Naive thymus-derived CD4-positive, alpha-beta T cell (primary cell): Measurements from ENCODE around the gene PTPRG. TPM values are rescaled to one million over a fixed set of nuclear protein-coding genes. Genes with fewer than 3 reads are reported as not detected.

Experiments
- ATAC-seq: fragments of 150-1000 bp; cut with Tn5 transposase; 2 replicates; pipeline ENCODE4 v1.10.0; 2021; ENCODE audit warnings: mild to moderate bottlenecking, moderate library complexity
- CTCF ChIA-PET: fragments of 350-600 bp; sonication (Branson Sonifier 250); formaldehyde crosslinking; loops from one replicate; lab custom pipeline; 2021; ENCODE audit warnings: antibody characterized with exemption; lab: Charles Lee
- POLR2A ChIA-PET: fragments of 350-600 bp; sonication (Branson Sonifier 250); formaldehyde crosslinking; loops from one replicate; lab custom pipeline; 2021; ENCODE audit warnings: antibody characterized with exemption, inconsistent platforms; lab: Charles Lee
- DNase-seq, 9 donors: peaks; one replicate each; pipeline versions ENCODE4 v3.0.0 to v3.0.0-alpha.2; 2020 to 2022; ENCODE audit warnings: mixed read lengths in 1 of 9
- H3K27ac ChIP-seq: one replicate; pipeline ENCODE4 v1.7.0; 2013; ENCODE audit warnings: mild to moderate bottlenecking, low read depth, low read length, moderate library complexity
- H3K27me3 ChIP-seq, 2 donors: one replicate each; pipeline ENCODE4 v1.7.0; 2013; ENCODE audit warnings: low read length in 2 of 2, mild to moderate bottlenecking in 2 of 2, moderate library complexity in 2 of 2; ENCODE audit not compliant: control insufficient read depth in 2 of 2, insufficient read depth in 2 of 2
- H3K36me3 ChIP-seq, 3 experiments: 1 replicate in 2 of 3; 2 replicates in 1 of 3; pipeline ENCODE4 v1.7.0; 2013; ENCODE audit warnings: low read length in 3 of 3, mild to moderate bottlenecking in 3 of 3, moderate library complexity in 1 of 3; ENCODE audit not compliant: insufficient read depth in 3 of 3, control insufficient read depth in 2 of 3
- H3K4me1 ChIP-seq, 2 donors: one replicate each; pipeline ENCODE4 v1.7.0; 2013; ENCODE audit warnings: low read length in 2 of 2, mild to moderate bottlenecking in 2 of 2, moderate library complexity in 1 of 2; ENCODE audit not compliant: control insufficient read depth in 2 of 2, insufficient read depth in 2 of 2
- H3K4me3 ChIP-seq: 2 replicates; pipeline ENCODE4 v1.7.0; 2013; ENCODE audit warnings: mild to moderate bottlenecking, low read length
- H3K9me3 ChIP-seq, 3 experiments: 1 replicate in 2 of 3; 2 replicates in 1 of 3; pipeline ENCODE4 v1.7.0; 2013; ENCODE audit warnings: low read length in 3 of 3; ENCODE audit not compliant: control insufficient read depth in 2 of 3
- H3K27ac Mint-ChIP-seq, 9 donors: one replicate each; pipeline ENCODE4 v1.8.0; 2020 to 2022; ENCODE audit warnings: mixed read lengths in 9 of 9, mild to moderate bottlenecking in 8 of 9, moderate library complexity in 5 of 9, inconsistent platforms in 2 of 9
- H3K27me3 Mint-ChIP-seq, 5 donors: one replicate each; pipeline ENCODE4 v1.8.0; 2021 to 2022; ENCODE audit warnings: mixed read lengths in 5 of 5, mild to moderate bottlenecking in 1 of 5
- H3K36me3 Mint-ChIP-seq, 5 donors: one replicate each; pipeline ENCODE4 v1.8.0; 2020 to 2022; ENCODE audit warnings: mixed read lengths in 5 of 5, mild to moderate bottlenecking in 3 of 5, inconsistent platforms in 1 of 5
- H3K4me1 Mint-ChIP-seq, 7 donors: one replicate each; pipeline ENCODE4 v1.8.0; 2020 to 2022; ENCODE audit warnings: mixed read lengths in 7 of 7, mild to moderate bottlenecking in 3 of 7, inconsistent platforms in 1 of 7
- H3K4me3 Mint-ChIP-seq, 10 donors: one replicate each; pipeline ENCODE4 v1.8.0; 2020 to 2022; ENCODE audit warnings: mild to moderate bottlenecking in 10 of 10, mixed read lengths in 10 of 10, moderate library complexity in 6 of 10, inconsistent platforms in 2 of 10
- H3K9me3 Mint-ChIP-seq, 11 donors: one replicate each; pipeline ENCODE4 v1.8.0; 2020 to 2022; ENCODE audit warnings: mixed read lengths in 11 of 11, mild to moderate bottlenecking in 4 of 11, inconsistent platforms in 1 of 11, moderate library complexity in 1 of 11
- intact Hi-C, 2 donors: fragments of 100-400 bp; cut with micrococcal nuclease; formaldehyde crosslinking; loops; one replicate each; pipeline ENCODE4 v1.15.1; 2023
- polyA plus RNA-seq, 2 donors: library from polyadenylated mRNA; unstranded; fragments of 300-500 nt; fragmentation: Illumina TruSeq; gene quantifications; one replicate each; pipeline ENCODE4 v1.2.3, GENCODE V29; 2021
- total RNA-seq, 6 experiments: library from RNA in 5 of 6; stranded (reverse) in 5 of 6; gene quantifications; 1 replicate in 5 of 6; 2 replicates in 1 of 6; pipeline ENCODE4 v1.2.3 and lab custom pipeline; 2021 to 2026

The PTPRG gene
- total and polyA plus RNA-seq, 7 experiments from 2014 or later: 0.17 to 1.7 TPM; not detected in 5

DNA sequence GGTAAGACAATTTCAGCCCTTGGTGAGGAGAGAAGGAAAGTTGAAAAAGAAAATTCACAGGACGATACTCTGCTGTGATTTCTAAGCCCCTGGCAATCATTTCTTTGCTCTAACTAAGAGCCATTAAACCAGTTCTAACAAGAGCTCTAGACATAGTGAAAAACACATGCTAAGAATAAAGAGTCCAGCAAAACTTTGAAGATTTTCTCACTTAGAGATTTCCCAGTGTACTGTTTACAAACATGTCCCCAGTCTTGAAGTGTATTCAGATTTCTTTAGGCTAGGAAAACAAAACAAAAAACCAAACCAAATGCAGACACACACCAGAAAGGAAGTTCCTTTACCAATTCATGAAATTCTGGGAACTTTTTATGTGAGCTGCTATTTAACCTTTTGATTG is 325.8 kb downstream of the PTPRG start:
- Mint-ChIP-seq H3K27me3 (peaks cover 5 to 17% (median 8%) of the 10 kb centered on the region in 5 donors), H3K4me1 (no peaks in the 10 kb centered on the region), H3K27ac (no peak overlapping the region), H3K9me3 (peaks cover 0 to 2% (median 0%) of the 10 kb centered on the region in 11 donors), H3K4me3 (no peak overlapping the region), H3K36me3 (no peaks in the 10 kb centered on the region)
- Histone ChIP-seq H3K9me3 (no peaks in the 10 kb centered on the region), H3K27me3 (no peaks in the 10 kb centered on the region), H3K36me3 (no peaks in the 10 kb centered on the region), H3K27ac (no peak overlapping the region), H3K4me3 (no peak overlapping the region), H3K4me1 (no peaks in the 10 kb centered on the region)
- CTCF ChIA-PET: no interaction called here
- POLR2A ChIA-PET: no interaction called here
- intact Hi-C loops: no loop called here
- ATAC-seq: no peak
- no peak for DNase-seq

DNA sequence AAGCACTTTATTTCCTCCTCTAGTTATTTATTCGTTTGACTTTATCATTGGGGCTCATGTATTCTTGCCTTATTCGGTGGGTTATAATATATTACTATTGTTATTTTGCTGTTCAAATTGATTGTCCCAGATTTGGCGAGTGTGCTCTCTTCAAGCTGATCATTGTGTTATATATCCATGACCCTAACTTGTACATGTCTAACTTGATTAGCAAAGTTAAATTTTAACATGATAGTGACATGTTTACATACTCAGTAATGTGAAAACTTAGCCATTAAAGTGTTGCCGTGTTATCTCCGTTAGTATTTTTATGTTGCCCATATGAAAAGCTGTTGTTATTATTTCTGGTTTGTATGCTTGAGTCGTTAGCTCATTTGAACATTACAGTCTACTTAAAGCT is 327.9 kb downstream of the PTPRG start:
- Mint-ChIP-seq H3K4me1 (peaks cover 0 to 1% (median 0%) of the 10 kb centered on the region in 7 donors), H3K9me3 (peaks cover 0 to 1% (median 0%) of the 10 kb centered on the region in 11 donors), H3K27ac (no peak overlapping the region), H3K36me3 (no peaks in the 10 kb centered on the region), H3K27me3 (peaks cover 5 to 17% (median 12%) of the 10 kb centered on the region in 5 donors), H3K4me3 (no peak overlapping the region)
- Histone ChIP-seq H3K9me3 (no peaks in the 10 kb centered on the region), H3K4me1 (no peaks in the 10 kb centered on the region), H3K27me3 (no peaks in the 10 kb centered on the region), H3K36me3 (no peaks in the 10 kb centered on the region), H3K27ac (no peak overlapping the region), H3K4me3 (no peak overlapping the region)
- POLR2A ChIA-PET: interaction anchor here (0.7 kb wide), 1 partner anchor 12 kb away, joined by 3 read pairs; no protein-coding TSS in a partner anchor
- intact Hi-C loops: no loop called here
- ATAC-seq (no peak), DNase-seq (no peak)
- CTCF ChIA-PET: no interaction called here

DNA sequence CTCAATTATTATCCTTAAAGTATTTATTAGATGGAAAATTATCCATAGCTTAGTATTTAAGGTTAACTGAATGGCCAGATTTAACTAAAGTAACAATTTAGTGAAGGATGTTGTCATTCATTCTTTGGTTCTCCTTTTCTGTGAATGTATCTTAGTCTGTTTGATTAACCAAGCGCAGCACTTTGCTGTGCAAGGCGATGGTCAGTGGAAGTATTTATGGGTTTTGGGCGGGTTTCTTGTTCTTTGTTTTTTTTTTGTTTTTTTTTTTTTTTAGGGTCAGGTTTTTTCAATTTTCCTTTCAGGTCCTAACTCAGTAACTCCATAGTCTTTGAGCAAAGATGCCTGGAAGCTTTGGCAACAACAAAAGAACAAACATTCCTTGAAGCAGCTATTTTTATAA is 328.8 kb downstream of the PTPRG start:
- no peak overlapping the region for H3K27ac Mint-ChIP-seq
- peaks cover 0 to 1% (median 0%) of the 10 kb centered on the region in 11 donors for H3K9me3 Mint-ChIP-seq
- Histone ChIP-seq H3K9me3 (no peaks in the 10 kb centered on the region), H3K4me3 (no peak overlapping the region), H3K27me3 (no peaks in the 10 kb centered on the region), H3K36me3 (no peaks in the 10 kb centered on the region), H3K4me1 (peaks cover 0 to 7% of the 10 kb centered on the region in 2 donors), H3K27ac (no peak overlapping the region)
- DNase-seq: no peak
- H3K36me3 Mint-ChIP-seq: no peaks in the 10 kb centered on the region
- ChIA-PET POLR2A (no interaction called here), CTCF (no interaction called here)
- peaks cover 5 to 17% (median 10%) of the 10 kb centered on the region in 5 donors for H3K27me3 Mint-ChIP-seq
- no peak for ATAC-seq
- peaks cover 0 to 10% (median 8%) of the 10 kb centered on the region in 7 donors for H3K4me1 Mint-ChIP-seq
- intact Hi-C loops: no loop called here
- H3K4me3 Mint-ChIP-seq: no peak overlapping the region

GRCh38 chr3:61890586-61890985 is 329.2 kb downstream of the PTPRG start:
- H3K4me3 ChIP-seq: no peak overlapping the region
- no peak overlapping the region for H3K27ac Mint-ChIP-seq
- ChIA-PET CTCF (no interaction called here), POLR2A (no interaction called here)
- H3K4me3 Mint-ChIP-seq: no peak overlapping the region
- peaks cover 0 to 7% of the 10 kb centered on the region in 2 donors for H3K4me1 ChIP-seq
- peaks cover 0 to 13% (median 12%) of the 10 kb centered on the region in 7 donors for H3K4me1 Mint-ChIP-seq
- no peaks in the 10 kb centered on the region for H3K9me3 ChIP-seq
- no peaks in the 10 kb centered on the region for H3K36me3 Mint-ChIP-seq
- no peak overlapping the region for H3K27ac ChIP-seq
- peaks cover 0 to 1% (median 0%) of the 10 kb centered on the region in 11 donors for H3K9me3 Mint-ChIP-seq
- intact Hi-C loops: no loop called here
- DNase-seq (no peak), ATAC-seq (no peak)
- H3K36me3 ChIP-seq: no peaks in the 10 kb centered on the region
- peaks cover 5 to 17% (median 10%) of the 10 kb centered on the region in 5 donors for H3K27me3 Mint-ChIP-seq
- no peaks in the 10 kb centered on the region for H3K27me3 ChIP-seq

GRCh38 chr3:61892891-61893290 is 331.5 kb downstream of the PTPRG start:
- H3K36me3 Mint-ChIP-seq: no peaks in the 10 kb centered on the region
- ChIA-PET CTCF (no interaction called here), POLR2A (no interaction called here)
- DNase-seq (no peak), ATAC-seq (no peak)
- H3K36me3 ChIP-seq: no peaks in the 10 kb centered on the region
- no peak overlapping the region for H3K27ac ChIP-seq
- H3K27me3 ChIP-seq: no peaks in the 10 kb centered on the region
- peaks cover 0 to 14% (median 12%) of the 10 kb centered on the region in 7 donors for H3K4me1 Mint-ChIP-seq
- H3K4me1 ChIP-seq: peaks cover 0 to 7% of the 10 kb centered on the region in 2 donors
- H3K27ac Mint-ChIP-seq: no peak overlapping the region
- peaks cover 5 to 17% (median 11%) of the 10 kb centered on the region in 5 donors for H3K27me3 Mint-ChIP-seq
- intact Hi-C loops: no loop called here
- H3K4me3 Mint-ChIP-seq: no peak overlapping the region
- H3K9me3 Mint-ChIP-seq: peaks cover 0 to 5% (median 0%) of the 10 kb centered on the region in 11 donors
- no peaks in the 10 kb centered on the region for H3K9me3 ChIP-seq
- no peak overlapping the region for H3K4me3 ChIP-seq

- Histone ChIP-seq H3K9me3 (no peaks in the 10 kb centered on the region), H3K36me3 (no peaks in the 10 kb centered on the region), H3K27ac (no peak overlapping the region), H3K27me3 (peaks cover 0 to 1% of the 10 kb centered on the region in 2 donors), H3K4me1 (peaks cover 0 to 7% of the 10 kb centered on the region in 2 donors), H3K4me3 (no peak overlapping the region)
- intact Hi-C loops: no loop called here
- Mint-ChIP-seq H3K9me3 (peaks cover 0 to 7% (median 0%) of the 10 kb centered on the region in 11 donors), H3K4me3 (no peak overlapping the region), H3K27me3 (peaks cover 3 to 17% (median 10%) of the 10 kb centered on the region in 5 donors), H3K27ac (peak overlapping the region in 1 of 9 donors; percentile 57), H3K4me1 (peaks cover 0 to 14% (median 12%) of the 10 kb centered on the region in 7 donors), H3K36me3 (no peaks in the 10 kb centered on the region)
- ChIA-PET CTCF (no interaction called here), POLR2A (no interaction called here)
- ATAC-seq (no peak), DNase-seq (no peak)
Observed at GRCh38 chr3:61893840-61894566, 332.6 kb downstream of the PTPRG start.
